HG03442 (cell line): ENCODE results near the gene COL1A2.

Experiments used
- ATAC-seq: cut with Tn5 transposase; IDR thresholded peaks from one replicate; pipeline ENCODE4 v1.9.1; 2021; ENCODE audit warnings: mild to moderate bottlenecking, moderate library complexity; ENCODE audit not compliant: unreplicated experiment

COL1A2 gene

GRCh38 chr7:94477878-94478277, 83.2 kb downstream of the COL1A2 start:
- no peak for ATAC-seq

GRCh38 chr7:94478648-94479214, 84.0 kb downstream of the COL1A2 start:
- ATAC-seq = no peak
